Cerebellar cortex (tissue), 1 donor: ENCODE measurements around the gene TMEM30B.
"Not testable (repeated sequence)": the region's sequence is repeated elsewhere in the genome, so short reads cannot be mapped to it uniquely, and the experiment has no call there.

ENCODE experiments used
- DNase-seq: peaks from one replicate; pipeline ENCODE4 v3.0.0-alpha.2; 2015; ENCODE audit warnings: low spot score

TMEM30B gene, protein sequence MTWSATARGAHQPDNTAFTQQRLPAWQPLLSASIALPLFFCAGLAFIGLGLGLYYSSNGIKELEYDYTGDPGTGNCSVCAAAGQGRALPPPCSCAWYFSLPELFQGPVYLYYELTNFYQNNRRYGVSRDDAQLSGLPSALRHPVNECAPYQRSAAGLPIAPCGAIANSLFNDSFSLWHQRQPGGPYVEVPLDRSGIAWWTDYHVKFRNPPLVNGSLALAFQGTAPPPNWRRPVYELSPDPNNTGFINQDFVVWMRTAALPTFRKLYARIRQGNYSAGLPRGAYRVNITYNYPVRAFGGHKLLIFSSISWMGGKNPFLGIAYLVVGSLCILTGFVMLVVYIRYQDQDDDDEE

DNA sequence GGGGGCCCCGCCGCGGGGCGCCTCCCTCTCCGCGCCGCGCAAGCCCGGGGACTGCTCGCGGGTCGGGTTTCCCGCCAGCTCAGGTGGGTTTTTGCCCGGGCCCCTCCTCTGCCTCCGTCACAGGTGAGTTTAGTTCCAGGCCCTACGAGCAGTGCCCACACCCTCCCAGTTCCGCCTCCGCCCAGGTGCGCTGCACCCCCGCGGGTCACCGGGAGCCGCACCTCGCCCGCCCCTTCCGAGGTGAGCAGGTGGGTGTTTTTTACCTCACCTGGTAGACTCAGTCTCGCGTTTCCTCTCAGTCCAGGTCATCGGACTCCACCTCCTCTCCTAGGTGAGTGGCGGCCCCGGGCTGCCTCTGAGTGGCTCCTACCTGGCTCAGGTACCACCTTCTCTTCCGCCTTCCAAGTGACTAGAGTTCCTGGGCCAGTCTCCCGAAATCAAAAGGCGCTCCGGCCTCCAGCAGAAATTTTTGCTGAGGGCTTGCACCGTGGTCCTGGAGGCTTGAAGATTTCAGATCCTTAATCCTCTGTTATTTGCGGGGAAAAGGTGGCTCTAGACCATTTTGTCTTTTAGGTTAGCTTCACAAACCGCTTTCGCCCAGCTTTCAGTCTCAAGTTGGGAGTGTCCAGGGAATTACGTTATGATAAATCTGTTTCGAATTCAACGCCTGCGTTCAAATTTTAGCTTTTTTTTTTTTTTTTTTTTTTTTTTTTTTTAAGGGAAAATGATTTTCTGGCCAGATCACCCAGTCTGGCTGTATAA lies at the start of gene TMEM30B:
Gene TMEM30B, minus strand, starts transcription at position 153 of the 762 bp plus-strand sequence. CDS start 191 bp downstream, outside the sequence.
- DNase-seq, result no peak

DNA sequence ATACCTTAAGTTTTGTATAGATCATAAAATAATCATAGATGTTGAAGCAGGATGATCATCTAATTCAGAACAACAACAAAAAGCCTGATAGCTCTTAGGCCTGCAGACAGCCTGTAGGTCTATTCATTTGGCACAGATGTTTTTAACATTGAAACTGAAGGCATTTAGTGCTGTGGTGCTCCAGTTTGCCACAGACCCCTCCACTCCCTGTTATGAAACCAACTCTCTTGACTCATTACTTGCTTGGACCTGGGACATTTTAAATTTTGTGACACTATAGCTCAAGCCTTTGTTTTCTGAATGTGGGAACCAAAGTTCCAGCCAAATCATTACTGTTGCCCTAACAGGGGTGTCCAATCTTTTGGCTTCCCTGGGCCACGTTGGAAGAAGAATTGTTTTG lies 49.4 kb upstream of the TMEM30B start:
- no peak for DNase-seq

DNA sequence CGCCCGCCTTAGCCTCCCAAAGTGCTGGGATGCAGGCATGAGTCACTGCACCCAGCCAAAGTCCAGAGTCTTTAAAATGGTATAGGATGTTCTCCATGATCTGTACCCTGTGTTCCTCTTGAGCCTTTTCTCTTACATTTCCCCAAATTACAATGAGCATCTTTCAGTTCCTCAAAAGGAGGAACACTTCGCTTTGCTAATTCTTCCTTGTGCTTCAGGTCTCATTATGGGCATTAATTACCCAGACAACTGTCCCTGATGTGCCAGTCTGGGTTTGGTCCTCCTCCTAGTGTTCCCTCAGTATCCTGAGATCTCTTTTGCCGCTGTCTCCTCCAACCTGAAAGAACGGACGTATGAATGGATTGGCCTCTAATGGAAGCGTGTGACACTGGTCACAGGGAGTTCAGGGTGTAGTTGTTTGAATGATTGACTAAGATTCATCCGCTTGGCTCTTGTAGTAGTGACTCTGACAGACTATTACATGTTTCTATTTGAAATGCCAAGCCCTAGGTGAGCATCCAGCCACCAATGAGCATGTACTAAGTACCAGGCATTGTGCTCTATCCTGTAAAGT lies 48.4 kb upstream of the TMEM30B start:
- DNase-seq, result no peak

DNA sequence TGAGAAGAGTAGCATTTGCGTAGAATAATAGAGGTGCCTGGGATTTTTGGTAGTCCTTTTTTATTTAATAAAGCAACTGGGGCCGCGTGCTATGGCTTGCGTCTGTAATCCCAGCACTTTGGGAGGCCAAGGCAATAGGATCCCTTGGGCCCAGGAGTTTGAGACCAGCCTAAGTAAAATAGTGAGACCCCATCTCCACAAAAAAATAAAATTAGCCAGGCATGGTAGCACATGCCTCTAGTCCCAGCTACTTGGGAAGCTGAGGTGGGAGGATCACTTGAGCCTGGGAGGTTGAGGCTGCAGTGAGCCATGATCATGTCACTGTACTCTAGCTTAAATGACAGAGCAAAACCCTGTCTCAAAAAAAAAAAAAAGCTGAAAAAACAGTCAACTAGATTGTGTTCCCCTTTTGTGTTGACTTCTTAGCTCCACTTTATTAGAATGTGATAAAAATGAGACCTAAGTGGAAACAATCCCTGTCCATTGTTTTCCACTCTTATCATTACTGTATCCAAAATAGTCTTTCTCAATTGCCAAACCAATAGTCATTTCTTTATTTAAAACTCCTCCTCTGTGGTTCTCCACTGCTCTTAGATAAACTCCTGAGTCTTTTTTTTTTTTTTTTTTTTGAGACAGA lies 47.6 kb upstream of the TMEM30B start:
- no peak for DNase-seq

DNA sequence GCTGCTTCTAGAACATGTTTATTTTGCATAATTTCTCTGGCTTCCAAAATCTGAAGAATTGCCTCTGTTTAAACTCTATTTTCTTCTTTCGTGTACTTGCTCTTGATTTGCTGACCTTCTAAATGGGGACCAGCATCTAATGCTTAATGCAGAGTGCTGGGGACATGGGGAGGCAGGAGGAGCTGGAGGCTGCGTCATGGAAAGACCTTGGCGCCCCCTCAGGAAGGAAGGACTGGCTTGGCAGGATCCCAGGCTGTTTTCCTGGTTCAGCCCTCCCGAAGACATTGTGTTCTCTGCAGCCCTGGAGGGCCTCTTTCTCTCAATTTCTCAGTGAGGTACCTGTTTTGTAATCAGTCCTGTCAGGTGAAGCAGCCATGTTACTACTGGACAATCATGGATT lies 45.7 kb upstream of the TMEM30B start:
- no peak for DNase-seq

DNA sequence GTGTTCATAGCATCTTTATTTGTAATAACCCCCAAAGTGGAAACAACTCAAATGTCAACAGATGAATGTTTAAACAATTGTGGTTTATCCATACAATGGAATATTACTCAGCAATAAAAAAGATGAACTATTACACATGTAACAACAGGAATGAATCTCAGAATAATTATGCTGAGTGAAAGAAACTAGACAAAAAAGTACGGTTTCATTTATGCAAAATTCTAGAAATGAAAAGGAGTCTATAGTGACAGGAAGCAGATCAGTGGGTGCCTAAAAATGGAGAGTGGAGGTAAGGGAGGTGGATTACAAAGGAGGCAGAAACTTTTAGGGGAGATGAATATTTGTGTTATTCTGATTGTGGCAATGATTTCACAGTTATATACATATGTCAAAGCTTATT lies 45.0 kb upstream of the TMEM30B start:
- no peak for DNase-seq

DNA sequence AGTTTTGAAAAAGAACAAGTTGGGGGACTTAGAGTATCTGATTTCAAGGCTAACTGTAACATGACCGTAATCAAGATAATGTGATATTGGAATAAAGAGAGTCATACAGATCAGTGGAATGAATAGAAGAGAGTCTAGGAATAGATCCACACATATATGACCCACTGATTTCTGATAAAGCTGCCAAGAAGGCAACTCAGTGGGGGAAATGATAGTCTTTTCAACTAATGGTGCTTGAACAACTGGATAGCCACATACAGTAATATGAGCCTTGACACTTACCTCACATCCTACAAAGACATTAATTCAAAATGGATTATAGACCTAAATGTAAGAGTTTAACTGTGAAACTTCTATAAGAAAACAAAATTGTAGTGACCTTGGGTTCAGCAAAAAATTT lies 44.0 kb upstream of the TMEM30B start:
- DNase-seq, result no peak

DNA sequence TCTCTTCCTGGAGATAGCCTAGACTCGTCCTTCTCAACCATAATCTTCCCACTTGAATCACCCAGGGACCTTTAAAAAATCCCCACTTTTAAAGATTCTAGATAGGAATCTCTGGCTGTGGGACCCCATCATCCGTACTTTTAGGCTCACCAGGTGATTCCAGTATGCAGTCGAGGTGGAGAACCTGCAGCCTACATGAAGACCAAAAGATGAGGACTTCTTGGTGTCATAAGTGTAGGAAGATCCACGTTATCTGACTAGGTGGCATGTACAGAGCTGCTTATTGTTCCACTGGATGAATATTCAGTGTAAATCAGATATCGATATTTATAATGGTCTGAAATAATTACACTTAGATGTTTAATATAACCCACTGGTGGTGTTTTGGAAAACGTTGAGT lies 42.8 kb upstream of the TMEM30B start:
- DNase-seq, result no peak

DNA sequence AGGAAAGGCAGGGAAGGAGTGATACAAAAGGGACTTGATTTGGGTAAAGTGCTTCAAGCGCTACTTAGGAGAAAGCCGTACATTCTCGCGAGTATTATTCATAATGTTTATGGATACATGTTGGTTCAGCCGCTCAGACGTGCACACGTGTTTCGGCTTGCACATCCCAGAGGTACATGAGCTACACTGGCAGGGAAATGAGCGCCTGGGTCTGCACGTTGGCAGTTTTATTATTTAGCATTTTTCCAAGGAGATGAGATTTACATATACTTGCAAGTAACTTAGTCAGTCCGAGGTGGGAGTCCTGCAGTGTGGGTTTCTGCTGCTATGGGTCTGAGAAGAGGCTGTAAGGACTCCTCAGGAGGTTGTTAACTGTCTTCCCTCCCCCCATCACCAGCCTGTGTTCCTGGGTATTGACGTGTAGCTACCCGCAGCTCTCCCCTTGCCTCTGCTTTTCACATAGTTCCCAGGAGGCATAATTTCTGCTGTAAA lies 41.7 kb upstream of the TMEM30B start:
- no peak for DNase-seq

DNA sequence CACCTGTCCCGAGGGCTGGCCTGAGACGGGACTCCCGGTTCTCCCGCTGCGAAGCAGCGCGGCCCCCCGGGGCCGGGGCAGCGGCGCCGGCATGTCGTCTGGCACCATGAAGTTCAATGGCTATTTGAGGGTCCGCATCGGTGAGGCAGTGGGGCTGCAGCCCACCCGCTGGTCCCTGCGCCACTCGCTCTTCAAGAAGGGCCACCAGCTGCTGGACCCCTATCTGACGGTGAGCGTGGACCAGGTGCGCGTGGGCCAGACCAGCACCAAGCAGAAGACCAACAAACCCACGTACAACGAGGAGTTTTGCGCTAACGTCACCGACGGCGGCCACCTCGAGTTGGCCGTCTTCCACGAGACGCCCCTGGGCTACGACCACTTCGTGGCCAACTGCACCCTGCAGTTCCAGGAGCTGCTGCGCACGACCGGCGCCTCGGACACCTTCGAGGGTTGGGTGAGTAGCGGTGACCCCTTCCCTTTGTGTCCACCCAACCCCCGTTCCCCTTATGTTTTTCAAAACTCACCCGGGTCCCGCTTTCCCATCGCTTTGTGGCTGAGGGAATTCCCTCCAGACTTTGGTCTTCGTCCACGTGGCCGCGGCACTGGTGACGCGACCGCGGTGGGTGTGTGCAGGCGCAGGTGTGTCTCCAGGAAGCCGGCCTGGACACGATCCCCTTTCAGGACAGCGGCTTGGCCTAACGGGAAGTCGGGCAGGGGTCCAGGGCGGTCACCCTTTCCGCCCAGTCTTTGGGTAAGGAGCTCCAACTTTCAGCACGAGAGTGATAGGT lies 41.1 kb upstream of the TMEM30B start:
- DNase-seq, result no peak

DNA sequence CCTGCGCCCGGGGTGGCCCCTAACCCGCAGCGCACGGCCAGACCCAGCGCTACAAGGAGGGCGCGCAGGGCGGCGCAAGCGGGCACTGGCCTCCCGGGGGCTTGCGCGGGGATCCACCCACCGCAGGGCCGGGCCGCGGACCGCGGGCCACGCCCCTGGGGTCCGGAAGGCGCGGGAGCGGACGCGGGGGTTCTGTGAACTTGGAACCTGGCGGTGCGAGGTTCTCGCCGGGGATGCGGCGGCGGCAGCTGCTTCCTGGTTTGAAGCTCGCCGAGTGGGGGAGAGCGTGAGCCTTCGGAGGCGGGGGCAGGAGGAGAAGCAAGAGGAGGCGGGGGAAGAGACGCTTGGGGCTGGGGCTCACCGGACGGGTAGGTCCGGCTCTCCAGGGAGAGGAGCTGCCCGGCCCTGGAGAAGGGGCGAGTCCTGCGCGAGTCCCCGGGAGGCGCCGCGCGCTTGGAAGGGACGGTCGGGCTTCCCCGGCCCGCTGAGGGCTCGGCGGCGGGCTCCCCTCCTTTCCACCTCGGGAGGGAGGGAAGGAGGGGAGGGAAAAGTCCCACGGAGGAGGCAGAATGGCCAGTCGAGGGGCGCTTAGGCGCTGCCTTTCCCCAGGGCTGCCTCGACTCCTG lies 40.4 kb upstream of the TMEM30B start, which contains the start of gene PRKCH:
Gene PRKCH, plus strand, starts transcription at position 195 of the 626 bp plus-strand sequence. CDS start 523 bp downstream, outside the sequence.
- DNase-seq, result no peak

DNA sequence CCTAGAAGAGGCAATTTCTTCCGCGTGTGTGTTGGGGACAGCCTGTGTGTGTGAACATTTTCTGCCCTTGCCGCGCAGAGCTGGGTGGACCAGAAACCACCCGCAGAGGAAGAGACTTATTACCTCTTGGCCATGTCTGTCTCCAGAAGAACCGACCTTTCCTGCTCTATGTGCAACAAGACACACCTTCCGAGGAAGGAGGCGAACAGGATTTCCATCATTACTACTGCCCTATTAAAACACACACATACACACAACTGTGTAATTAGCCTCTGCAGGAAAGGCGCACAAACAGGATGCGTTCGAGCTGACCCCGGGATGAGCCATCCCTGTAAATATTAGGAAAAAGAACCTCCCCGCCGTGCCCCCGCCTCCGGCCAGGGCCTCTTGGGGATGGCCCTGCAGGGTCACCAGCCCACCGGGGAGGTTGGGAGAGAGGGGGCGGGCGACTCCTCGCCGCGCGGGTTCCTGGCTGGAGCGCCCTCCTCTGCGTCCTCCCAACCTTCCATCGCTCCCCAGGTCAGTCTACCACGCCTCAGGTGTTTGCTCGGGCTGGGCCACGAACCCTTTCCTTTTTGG lies 39.8 kb upstream of the TMEM30B start:
- no peak for DNase-seq

DNA sequence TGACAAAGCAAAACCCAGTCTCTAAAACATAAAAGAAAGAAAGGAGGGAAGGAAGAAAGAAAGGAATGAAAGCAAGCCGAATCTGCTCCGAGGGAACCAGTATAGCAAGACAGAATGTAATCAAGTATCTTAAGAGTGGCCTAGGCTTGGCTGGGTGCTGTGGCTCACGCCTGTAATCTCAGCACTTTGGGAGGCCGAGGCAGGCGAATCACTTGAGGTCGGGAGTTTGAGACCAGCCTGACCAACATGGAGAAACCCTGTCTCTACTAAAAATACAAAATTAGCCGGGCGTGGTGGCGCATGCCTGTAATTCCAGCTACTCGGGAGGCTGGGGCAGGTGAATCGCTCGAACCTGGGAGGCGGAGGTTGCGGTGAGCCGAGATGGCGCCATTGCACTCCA lies 39.0 kb upstream of the TMEM30B start:
- not testable (repeated sequence) for DNase-seq

DNA sequence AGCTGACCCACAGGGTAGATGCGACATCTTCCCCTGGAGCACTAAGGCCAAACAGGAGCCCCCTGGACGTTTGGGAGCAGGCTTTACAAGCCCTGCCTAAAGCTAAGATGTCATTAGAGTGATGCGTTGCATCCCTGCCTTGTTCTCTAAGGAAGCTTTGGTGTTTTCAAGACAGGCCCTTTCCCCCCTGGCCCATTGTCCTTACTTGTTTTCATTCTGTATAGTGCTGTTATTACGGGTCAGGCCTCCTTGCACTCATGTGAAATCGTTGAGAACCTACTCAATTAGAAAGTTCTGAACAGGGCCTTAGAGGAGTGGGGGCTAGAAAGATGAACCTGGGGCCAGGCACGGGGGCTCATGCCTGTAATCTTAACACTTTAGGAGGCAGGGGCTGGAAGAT lies 38.6 kb upstream of the TMEM30B start:
- no peak for DNase-seq

DNA sequence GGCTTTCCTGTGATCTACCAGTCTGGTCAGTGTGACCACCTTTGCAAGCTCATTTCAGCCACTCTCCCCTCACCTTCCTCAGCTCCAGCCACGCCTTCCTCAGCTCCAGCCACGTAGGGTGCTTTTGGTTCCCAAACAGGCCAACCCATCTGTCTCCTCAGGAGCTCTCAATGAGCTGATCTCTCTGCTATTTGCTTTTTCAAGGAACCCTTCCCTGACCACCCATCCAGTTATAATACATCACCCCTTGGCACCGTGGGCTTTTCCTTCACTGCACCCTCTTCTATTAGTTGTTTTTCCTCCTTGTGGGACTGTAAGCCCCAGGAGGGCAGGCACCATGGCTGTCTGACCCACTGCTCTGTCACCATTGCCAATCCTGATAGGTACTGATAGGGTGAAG lies 37.9 kb upstream of the TMEM30B start:
- no peak for DNase-seq

DNA sequence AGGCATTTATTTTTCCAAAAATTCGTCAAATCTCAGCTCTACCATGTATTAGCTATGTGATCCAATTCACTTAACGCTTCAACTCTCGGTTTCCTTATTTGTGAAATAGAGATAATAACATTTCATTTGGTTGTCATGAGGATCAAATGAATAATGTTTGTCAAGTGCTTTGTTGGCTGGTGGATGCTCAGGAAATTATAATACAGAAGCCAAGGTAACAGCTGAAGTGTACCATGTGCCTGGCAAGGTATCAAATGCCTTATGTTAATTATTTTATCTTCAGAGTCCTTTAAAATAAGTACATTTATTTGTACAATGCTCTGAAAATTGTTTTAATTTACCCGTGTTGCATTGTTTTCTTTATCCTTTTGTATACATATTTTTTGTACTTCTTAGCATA lies 34.2 kb upstream of the TMEM30B start:
- no peak for DNase-seq

DNA sequence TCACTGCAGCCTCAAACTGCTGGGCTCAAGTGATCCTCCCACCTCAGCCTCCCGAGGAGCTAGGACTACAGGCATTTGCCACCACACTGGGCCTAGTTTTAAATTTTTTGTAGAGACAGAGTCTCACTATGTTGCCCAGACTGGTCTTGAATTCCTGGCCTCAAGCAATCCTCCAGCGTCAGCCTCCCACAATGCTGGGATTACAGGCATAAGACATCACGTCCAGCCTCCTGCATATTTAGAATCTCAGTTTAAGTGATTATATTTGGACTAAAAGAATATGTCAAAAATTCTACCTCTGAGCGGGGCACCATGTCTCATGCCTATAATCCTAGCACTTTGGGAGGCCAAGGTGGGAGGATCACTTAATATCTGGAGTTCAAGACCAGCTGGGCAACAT lies 27.6 kb upstream of the TMEM30B start:
- not testable (repeated sequence) for DNase-seq

DNA sequence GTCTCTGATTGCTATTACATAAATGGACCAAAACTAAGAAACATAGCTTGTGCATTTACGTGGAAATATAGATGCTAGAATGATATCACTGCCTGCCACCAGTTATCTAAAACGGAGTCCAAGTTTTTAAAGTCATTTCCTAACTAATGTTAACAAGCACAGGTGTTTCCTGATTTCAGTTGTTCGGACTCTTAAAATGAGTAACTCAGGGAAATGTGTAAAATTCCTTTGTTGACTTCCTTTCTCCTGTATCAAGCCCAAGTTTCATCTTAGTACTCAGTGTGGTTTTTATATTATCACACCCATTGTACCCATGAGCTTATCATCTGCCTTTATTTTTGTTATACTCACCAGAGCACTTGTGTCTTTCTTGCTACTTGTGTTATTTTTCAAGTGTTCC lies 27.1 kb upstream of the TMEM30B start:
- DNase-seq, result no peak

DNA sequence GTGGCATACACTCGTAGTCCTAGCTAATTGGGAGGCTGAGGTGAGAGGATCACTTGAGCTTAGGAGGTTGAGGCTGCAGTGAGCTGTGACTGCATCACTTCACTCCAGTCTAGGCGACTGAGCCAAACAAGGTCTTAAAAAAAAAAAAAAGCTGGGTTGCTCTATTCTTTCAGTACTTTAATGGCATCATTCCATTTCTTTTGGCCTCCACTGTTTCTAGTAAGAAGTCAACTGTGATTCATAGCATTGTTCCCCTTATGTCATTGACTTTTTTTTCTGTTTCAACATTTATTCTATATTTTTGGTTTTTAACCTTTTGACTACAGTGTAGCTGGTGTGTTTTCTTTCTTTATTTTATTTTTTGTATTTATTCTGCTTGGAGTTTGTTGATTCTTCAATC lies 23.6 kb upstream of the TMEM30B start:
- DNase-seq, result no peak

DNA sequence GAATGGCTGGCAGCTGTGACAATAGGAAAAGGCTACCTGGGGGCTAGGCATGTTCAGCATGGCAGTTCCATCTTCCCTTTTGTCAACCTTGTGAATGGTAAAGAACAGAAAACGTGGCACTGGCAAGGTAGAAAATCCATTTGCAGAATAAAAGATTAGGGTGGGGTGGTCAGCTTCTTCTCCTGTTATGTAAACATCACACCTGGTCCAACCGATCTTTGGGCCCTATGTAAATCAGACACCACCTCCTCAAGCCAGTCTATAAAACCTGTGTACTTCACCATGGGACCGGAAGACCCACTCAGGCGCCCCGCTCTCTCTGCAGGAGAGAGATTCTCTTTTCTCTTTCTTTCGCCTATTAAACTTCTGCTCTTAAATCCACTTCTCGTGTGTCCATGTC lies 19.6 kb upstream of the TMEM30B start:
- no peak for DNase-seq

DNA sequence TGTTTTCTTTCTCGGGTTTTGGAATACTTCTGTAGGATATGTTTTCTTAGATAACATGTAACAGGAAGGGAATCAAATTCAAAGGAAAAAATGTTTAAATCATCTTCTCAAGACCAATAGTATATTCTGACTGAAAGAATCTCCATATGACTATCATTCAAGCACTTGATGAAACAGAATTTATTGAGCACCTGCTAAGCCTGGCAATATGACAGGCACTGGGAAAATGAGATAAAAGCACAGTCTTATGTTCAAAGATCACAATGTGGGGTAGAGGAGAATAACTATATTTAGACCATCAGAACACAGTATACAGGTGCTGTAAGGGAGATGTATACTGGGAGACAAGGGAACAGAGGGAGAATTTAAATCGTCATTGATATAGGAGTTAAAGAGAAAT lies 19.1 kb upstream of the TMEM30B start:
- no peak for DNase-seq
